Tibial nerve (tissue), 4 donors: ENCODE data around the gene CREM. TPM values are rescaled to one million over a fixed set of nuclear protein-coding genes. Genes with fewer than 3 reads are reported as not detected.

Experiments
- DNase-seq, 2 donors: peaks; one replicate each; pipeline ENCODE4 v3.0.0-alpha.2; 2019; ENCODE audit warnings: low spot score in 2 of 2
- H3K27ac ChIP-seq, 4 donors: fragments of 200-600 bp; sonication (generic) in 3 of 4; one replicate each; pipeline ENCODE4 v1.5.1; 2017 to 2019; ENCODE audit warnings: mild to moderate bottlenecking in 1 of 4
- H3K27me3 ChIP-seq, 2 donors: fragments of 200-600 bp; sonication (generic) in 1 of 2; one replicate each; pipeline versions ENCODE4 v1.5.1 to v1.6.0; 2017 to 2019
- H3K36me3 ChIP-seq, 3 donors: fragments of 200-600 bp; sonication (generic); one replicate each; pipeline ENCODE4 v1.5.1; 2018 to 2019
- H3K4me1 ChIP-seq, 4 donors: fragments of 200-600 bp; sonication (generic) in 3 of 4; one replicate each; pipeline ENCODE4 v1.5.1; 2017 to 2019
- H3K4me3 ChIP-seq, 4 donors: fragments of 200-600 bp; sonication (generic) in 3 of 4; one replicate each; pipeline ENCODE4 v1.5.1; 2017 to 2019; ENCODE audit warnings: mild to moderate bottlenecking in 1 of 4, moderate library complexity in 1 of 4
- H3K9me3 ChIP-seq, 4 donors: fragments of 200-600 bp; sonication (generic) in 3 of 4; one replicate each; pipeline ENCODE4 v1.5.1; 2017 to 2019
- EP300 ChIP-seq, 2 donors: sonication (generic); formaldehyde crosslinking; IDR thresholded peaks; one replicate each; pipeline ENCODE4 v1.6.1; 2017; ENCODE audit warnings: antibody characterized with exemption in 2 of 2, mild to moderate bottlenecking in 1 of 2
- POLR2A ChIP-seq, 2 donors: fragments of 450-650 bp; IDR thresholded peaks; one replicate each; pipeline ENCODE4 v1.6.1; 2017; ENCODE audit warnings: antibody characterized with exemption in 2 of 2, mild to moderate bottlenecking in 2 of 2, moderate library complexity in 2 of 2
- WGBS, 2 donors: methylation state at CpG; one replicate each; pipeline ENCODE4 v1.1.5; 2018; 5-methylcytosine and 5-hydroxymethylcytosine counted together
- total RNA-seq, 4 donors: library from RNA; depleted of rRNA; stranded (reverse); fragments of >200 nt; gene quantifications; one replicate each; pipeline ENCODE4 v1.1.0, GENCODE V29; 2016
- TF ChIP-seq, protein P1 (sequence below), 5 experiments: fragments of 200-600 bp in 3 of 5; fragments of 450-650 bp in 2 of 5; sonication (generic) in 3 of 5; IDR thresholded peaks; one replicate each; pipeline ENCODE4 v1.5.1; 2016 to 2019; ENCODE audit warnings: antibody characterized with exemption in 5 of 5, mild to moderate bottlenecking in 3 of 5, moderate library complexity in 2 of 5

Gene CREM
- total RNA-seq, 4 donors from 2014 or later = 27.3 to 41.7 (median 36.1) TPM

DNA sequence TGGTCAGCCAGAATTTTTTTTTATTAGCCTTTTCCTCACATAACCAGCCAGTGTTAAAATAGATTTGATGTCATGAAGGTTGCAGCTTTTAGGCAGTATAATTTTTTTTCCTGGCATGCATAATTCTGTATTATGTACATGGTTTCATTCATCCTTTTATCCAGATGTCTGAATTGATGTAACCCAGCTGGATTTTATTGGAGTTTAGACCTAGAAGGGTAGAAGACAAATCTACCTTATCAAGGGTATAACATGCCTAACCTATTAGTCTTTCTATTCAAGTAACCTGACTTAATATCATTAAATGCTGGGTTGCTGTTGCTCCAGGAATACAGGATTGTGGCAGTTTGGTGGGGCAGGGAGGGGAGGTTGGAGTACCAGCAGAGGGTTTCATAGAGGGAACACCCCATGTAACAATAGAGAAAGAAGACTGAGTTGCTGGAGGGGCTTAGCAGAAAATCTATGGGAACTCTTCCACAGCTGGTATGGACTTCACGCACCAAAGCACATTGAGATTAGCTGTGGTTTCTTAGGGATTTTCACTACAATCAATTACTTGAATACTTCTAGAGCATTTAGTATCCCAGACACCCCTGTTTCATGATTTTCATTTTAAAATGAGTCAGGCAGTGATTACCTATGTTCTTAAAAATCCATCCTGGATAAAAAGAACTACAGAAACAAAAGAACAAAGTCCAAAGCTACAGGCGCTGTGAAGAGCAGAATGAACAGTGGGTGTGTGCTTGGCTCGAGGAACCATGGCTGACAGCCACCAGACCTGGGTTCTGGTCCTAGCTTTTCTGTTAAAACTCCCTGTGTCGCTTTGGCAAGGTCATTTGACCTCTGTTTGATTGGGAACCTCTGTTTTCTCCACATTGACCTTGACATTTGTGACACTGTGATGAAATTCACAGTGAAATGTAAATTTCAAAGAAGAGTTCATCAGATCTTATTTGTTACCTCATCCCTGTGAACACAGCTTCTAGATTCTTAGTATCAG, 93.5 kb downstream of the CREM start:
- Histone ChIP-seq H3K4me1 (peaks cover 0 to 19% (median 4%) of the 10 kb centered on the region in 4 donors), H3K4me3 (no peak overlapping the region), H3K36me3 (no peaks in the 10 kb centered on the region), H3K27ac (peak overlapping the region in 1 of 4 donors; percentile 24), H3K27me3 (no peaks in the 10 kb centered on the region), H3K9me3 (no peaks in the 10 kb centered on the region)
- WGBS, 2 donors = 48 to 61% methylated on average over 4 of the region's 4 CpGs
- DNase-seq = no peak
- TF ChIP-seq EP300 (IDR thresholded peaks at IDR 0.05) = no peak
- no peak for TF ChIP-seq POLR2A (IDR thresholded peaks at IDR 0.05)
- TF ChIP-seq, protein P1, sequence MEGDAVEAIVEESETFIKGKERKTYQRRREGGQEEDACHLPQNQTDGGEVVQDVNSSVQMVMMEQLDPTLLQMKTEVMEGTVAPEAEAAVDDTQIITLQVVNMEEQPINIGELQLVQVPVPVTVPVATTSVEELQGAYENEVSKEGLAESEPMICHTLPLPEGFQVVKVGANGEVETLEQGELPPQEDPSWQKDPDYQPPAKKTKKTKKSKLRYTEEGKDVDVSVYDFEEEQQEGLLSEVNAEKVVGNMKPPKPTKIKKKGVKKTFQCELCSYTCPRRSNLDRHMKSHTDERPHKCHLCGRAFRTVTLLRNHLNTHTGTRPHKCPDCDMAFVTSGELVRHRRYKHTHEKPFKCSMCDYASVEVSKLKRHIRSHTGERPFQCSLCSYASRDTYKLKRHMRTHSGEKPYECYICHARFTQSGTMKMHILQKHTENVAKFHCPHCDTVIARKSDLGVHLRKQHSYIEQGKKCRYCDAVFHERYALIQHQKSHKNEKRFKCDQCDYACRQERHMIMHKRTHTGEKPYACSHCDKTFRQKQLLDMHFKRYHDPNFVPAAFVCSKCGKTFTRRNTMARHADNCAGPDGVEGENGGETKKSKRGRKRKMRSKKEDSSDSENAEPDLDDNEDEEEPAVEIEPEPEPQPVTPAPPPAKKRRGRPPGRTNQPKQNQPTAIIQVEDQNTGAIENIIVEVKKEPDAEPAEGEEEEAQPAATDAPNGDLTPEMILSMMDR (IDR thresholded peaks at IDR 0.05) = no peak

DNA sequence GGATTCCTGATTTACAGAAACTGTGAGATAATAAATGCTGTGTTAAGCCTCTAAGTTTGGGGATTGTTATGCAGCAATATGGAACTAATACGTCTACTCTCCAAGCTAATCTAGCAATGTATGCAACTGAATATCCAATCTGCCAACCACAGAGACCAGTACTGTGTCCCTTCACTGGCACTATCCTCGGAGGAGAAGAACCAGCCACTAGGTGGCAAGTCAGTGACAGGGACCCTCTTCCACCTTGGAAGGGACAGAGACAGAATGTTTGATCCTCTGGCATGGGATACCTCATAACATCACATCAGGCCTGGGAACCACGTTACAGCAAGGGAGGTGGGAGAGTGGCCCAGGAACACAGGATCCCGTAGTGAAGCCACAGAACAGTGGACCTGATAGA, 96.4 kb downstream of the CREM start:
- 84 to 90% methylated on average over 4 of the region's 4 CpGs for WGBS, 2 donors
- TF ChIP-seq EP300 (IDR thresholded peaks at IDR 0.05) (no peak), POLR2A (IDR thresholded peaks at IDR 0.05) (no peak)
- TF ChIP-seq, protein P1 (IDR thresholded peaks at IDR 0.05) = no peak
- no peaks in the 10 kb centered on the region for H3K9me3 ChIP-seq
- H3K27me3 ChIP-seq = no peaks in the 10 kb centered on the region
- H3K4me3 ChIP-seq = no peak overlapping the region
- H3K4me1 ChIP-seq = peaks cover 0 to 8% (median 4%) of the 10 kb centered on the region in 4 donors
- no peak for DNase-seq
- H3K27ac ChIP-seq = no peak overlapping the region
- H3K36me3 ChIP-seq = no peaks in the 10 kb centered on the region

DNA sequence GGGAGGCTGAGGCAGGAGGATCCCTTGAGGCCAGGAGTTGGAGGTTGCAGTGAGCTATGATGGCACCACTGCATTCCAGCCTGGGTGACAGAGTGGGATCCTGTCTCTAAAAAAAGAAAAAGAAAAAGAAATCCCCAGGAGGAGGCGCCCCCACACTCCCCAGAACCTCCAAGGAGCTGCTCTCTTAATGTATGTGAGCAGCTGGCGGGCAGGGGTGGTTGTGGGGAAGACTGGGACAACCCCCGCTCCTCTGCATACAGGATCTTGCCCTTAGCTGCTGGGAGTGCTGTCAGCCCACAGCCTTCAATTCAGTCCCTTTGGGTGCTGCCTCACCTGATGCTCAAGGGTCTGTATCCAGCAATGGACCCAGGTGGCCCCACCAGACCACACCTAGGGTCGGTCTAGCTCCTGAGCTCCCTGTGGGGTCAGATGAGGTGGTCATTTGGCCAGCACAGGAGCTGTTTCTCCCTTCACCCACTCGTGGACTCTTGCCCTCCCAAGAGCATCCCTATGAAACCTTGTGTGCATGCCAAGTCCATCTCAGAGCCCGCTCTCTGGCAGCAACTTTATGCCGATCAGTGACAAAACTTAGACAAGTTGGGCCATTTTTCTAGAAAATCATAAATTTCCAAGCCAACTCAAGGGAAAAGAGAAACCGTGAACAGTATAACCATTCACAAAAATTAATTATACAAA, 97.5 kb downstream of the CREM start:
- no peak overlapping the region for H3K4me3 ChIP-seq
- TF ChIP-seq, protein P1 (IDR thresholded peaks at IDR 0.05) = no peak
- TF ChIP-seq POLR2A (IDR thresholded peaks at IDR 0.05) (no peak), EP300 (IDR thresholded peaks at IDR 0.05) (no peak)
- no peaks in the 10 kb centered on the region for H3K9me3 ChIP-seq
- DNase-seq = no peak
- WGBS, 2 donors = 75 to 84% methylated on average over 8 of the region's 8 CpGs
- H3K4me1 ChIP-seq = no peaks in the 10 kb centered on the region
- H3K27me3 ChIP-seq = no peaks in the 10 kb centered on the region
- H3K27ac ChIP-seq = no peak overlapping the region
- H3K36me3 ChIP-seq = no peaks in the 10 kb centered on the region

DNA sequence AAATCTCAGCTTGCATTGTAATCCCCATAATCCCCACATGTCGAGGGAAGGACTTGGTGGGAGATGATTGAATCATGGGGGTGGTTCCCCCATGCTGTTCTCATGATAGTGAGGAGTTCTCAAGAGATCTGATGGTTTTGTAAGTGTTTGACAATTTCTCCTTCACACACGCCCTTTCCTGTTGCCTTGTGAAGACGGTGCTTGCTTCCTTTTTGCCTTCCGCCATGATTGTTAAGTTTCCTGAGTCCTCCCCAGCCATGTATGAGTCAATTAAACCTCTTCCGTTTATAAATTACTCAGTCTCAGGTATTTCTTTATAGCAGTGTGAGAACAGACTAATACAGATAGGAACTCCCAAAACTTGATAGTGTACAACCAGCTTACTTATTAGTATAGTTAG, 98.6 kb downstream of the CREM start:
- H3K9me3 ChIP-seq = no peaks in the 10 kb centered on the region
- WGBS, 2 donors = 63 to 77% methylated on average over 5 of the region's 5 CpGs

More for the DNA sequence above, 98.6 kb downstream of the CREM start:
- no peak overlapping the region for H3K27ac ChIP-seq
- no peaks in the 10 kb centered on the region for H3K4me1 ChIP-seq
- no peaks in the 10 kb centered on the region for H3K27me3 ChIP-seq
- no peak for DNase-seq
- TF ChIP-seq, protein P1 (IDR thresholded peaks at IDR 0.05) = no peak
- TF ChIP-seq POLR2A (IDR thresholded peaks at IDR 0.05) (no peak), EP300 (IDR thresholded peaks at IDR 0.05) (no peak)
- H3K4me3 ChIP-seq = no peak overlapping the region
- H3K36me3 ChIP-seq = no peaks in the 10 kb centered on the region
